HFF-Myc (cell line): ENCODE data around the gene BLACAT1.
"Not testable (repeated sequence)": the region's sequence is repeated elsewhere in the genome, so short reads cannot be mapped to it uniquely, and the experiment has no call there.

Experiments
- DNase-seq: peaks from one replicate; pipeline ENCODE4 v3.0.0-alpha.2; 2011; ENCODE audit warnings: low read depth; ENCODE audit errors: extremely low read depth
- H3K4me3 ChIP-seq: replicated peaks from 2 replicates; pipeline ENCODE4 v1.5.1; 2011; ENCODE audit warnings: low read depth, mild to moderate bottlenecking, control low read depth, low read length
- CTCF ChIP-seq: IDR thresholded peaks from 2 replicates; pipeline ENCODE4 v1.5.1; 2012; ENCODE audit warnings: mild to moderate bottlenecking, low read depth, low read length, control low read depth; ENCODE audit errors: missing control alignments

BLACAT1 gene

GRCh38 chr1:205416322-205416721 is 39.5 kb downstream of the BLACAT1 start:
- no peak overlapping the region for H3K4me3 ChIP-seq
- TF ChIP-seq CTCF, result no peak
- DNase-seq, result no peak

GRCh38 chr1:205410581-205411298 is 45.1 kb downstream of the BLACAT1 start:
- no peak for DNase-seq
- TF ChIP-seq CTCF, result no peak
- H3K4me3 ChIP-seq, result no peak overlapping the region

GRCh38 chr1:205407970-205408369 is 47.9 kb downstream of the BLACAT1 start:
- no peak for DNase-seq
- no peak overlapping the region for H3K4me3 ChIP-seq
- no peak for TF ChIP-seq CTCF

- DNase-seq, H3K4me3 ChIP-seq: not testable (repeated sequence)
Observed at GRCh38 chr1:205406252-205406651, 49.6 kb downstream of the BLACAT1 start.
